H1 (cell line): Measurements from ENCODE around the gene PLEKHG5. TPM values are rescaled to one million over a fixed set of nuclear protein-coding genes. Genes with fewer than 3 reads are reported as not detected.

Source experiments
- CTCF ChIA-PET: fragments of 300-600 bp; sonication (Branson Sonifier 250); formaldehyde crosslinking; loops from one replicate; lab custom pipeline; 2021; ENCODE audit not compliant: partially characterized antibody; lab: Charles Lee
- POLR2A ChIA-PET: fragments of 300-600 bp; sonication (Branson Sonifier 250); formaldehyde crosslinking; loops from one replicate; lab custom pipeline; 2021; ENCODE audit warnings: inconsistent platforms; ENCODE audit not compliant: partially characterized antibody; lab: Charles Lee
- DNase-seq, 2 experiments: peaks; one replicate each; pipeline versions ENCODE4 v3.0.0 to v3.0.0-alpha.2; 2010 to 2022; ENCODE audit warnings: low spot score in 2 of 2, low read depth in 1 of 2, mixed read lengths in 1 of 2
- FAIRE-seq: peaks from 2 replicates; lab custom pipeline; 2011; peaks lifted over from hg19 to GRCh38; lab: Jason Lieb, UNC
- H2AFZ ChIP-seq: 2 replicates; pipeline ENCODE4 v1.8.1; 2012; ENCODE audit warnings: low read length, inconsistent platforms
- H2AK5ac ChIP-seq: 2 replicates; pipeline ENCODE4 v1.6.1; 2013; ENCODE audit warnings: low read depth, low read length
- H2BK120ac ChIP-seq: replicated peaks from 2 replicates; pipeline ENCODE3; 2013; ENCODE audit warnings: low read depth, low read length, inconsistent platforms
- H2BK12ac ChIP-seq: 2 replicates; pipeline ENCODE4 v1.6.1; 2013; ENCODE audit warnings: low read depth, low read length
- H2BK15ac ChIP-seq: 2 replicates; pipeline ENCODE4 v1.6.1; 2013; ENCODE audit warnings: low read length
- H2BK20ac ChIP-seq: 2 replicates; pipeline ENCODE4 v1.6.1; 2013; ENCODE audit warnings: low read length
- H2BK5ac ChIP-seq: 2 replicates; pipeline ENCODE4 v1.6.1; 2013; ENCODE audit warnings: low read depth, low read length
- H3K14ac ChIP-seq: 2 replicates; pipeline ENCODE4 v1.6.1; 2013; ENCODE audit warnings: inconsistent platforms; ENCODE audit not compliant: insufficient read length
- H3K18ac ChIP-seq: 2 replicates; pipeline ENCODE4 v1.6.1; 2013; ENCODE audit warnings: low read length; ENCODE audit errors: extremely low read depth
- H3K23ac ChIP-seq: 2 replicates; pipeline ENCODE4 v1.6.1; 2013; ENCODE audit warnings: inconsistent platforms; ENCODE audit not compliant: insufficient read length
- H3K23me2 ChIP-seq: 2 replicates; pipeline ENCODE4 v1.6.1; 2013; ENCODE audit warnings: low read depth, low read length
- H3K27ac ChIP-seq: 2 replicates; pipeline ENCODE4 v1.6.1; 2011; ENCODE audit warnings: low read depth, low read length, inconsistent platforms
- H3K27me3 ChIP-seq, 4 experiments: replicated peaks in 1 of 4; 1 replicate in 1 of 4; 2 replicates in 3 of 4; pipeline versions ENCODE4 v1.6.1 to v1.8.1; 2011 to 2013; ENCODE audit warnings: low read length in 3 of 4, mild to moderate bottlenecking in 3 of 4, inconsistent platforms in 2 of 4, mixed read lengths in 2 of 4, moderate library complexity in 1 of 4; ENCODE audit not compliant: control insufficient read depth in 3 of 4, insufficient read depth in 3 of 4; ENCODE audit errors: extremely low read depth in 1 of 4
- H3K36me3 ChIP-seq, 4 experiments: 2 replicates each; pipeline versions ENCODE4 v1.6.1 to v1.8.1; 2011 to 2013; ENCODE audit warnings: mild to moderate bottlenecking in 4 of 4, low read length in 3 of 4, moderate library complexity in 2 of 4, control low read depth in 1 of 4, inconsistent platforms in 1 of 4; ENCODE audit not compliant: insufficient read depth in 4 of 4, control insufficient read depth in 2 of 4
- H3K4ac ChIP-seq: replicated peaks from 2 replicates; pipeline ENCODE3; 2013; ENCODE audit warnings: low read length, low read depth, mixed read lengths, inconsistent platforms; ENCODE audit not compliant: insufficient read length
- H3K4me1 ChIP-seq, 4 experiments: replicated peaks in 1 of 4; 1 replicate in 1 of 4; 2 replicates in 3 of 4; pipeline versions ENCODE4 v1.6.1 to v1.8.1; 2011 to 2013; ENCODE audit warnings: low read length in 3 of 4, inconsistent platforms in 2 of 4, mixed read lengths in 1 of 4; ENCODE audit not compliant: insufficient read depth in 4 of 4, control insufficient read depth in 3 of 4
- H3K4me2 ChIP-seq, 2 experiments: 2 replicates each; pipeline versions ENCODE4 v1.6.1 to v1.8.1; 2011 to 2013; ENCODE audit warnings: low read depth in 2 of 2, low read length in 2 of 2, control low read depth in 1 of 2, inconsistent platforms in 1 of 2, mild to moderate bottlenecking in 1 of 2; ENCODE audit not compliant: insufficient read depth in 1 of 2
- H3K4me3 ChIP-seq, 4 experiments: fragments of 200-600, 300-600 bp in 1 of 4; sonication (generic), shearing (Covaris generic), sonication (Bioruptor Twin) in 1 of 4; 2 replicates each; pipeline versions ENCODE4 v1.5.1 to v1.8.1; 2011 to 2016; ENCODE audit warnings: low read length in 4 of 4, low read depth in 3 of 4, control low read depth in 2 of 4, inconsistent platforms in 2 of 4, mild to moderate bottlenecking in 2 of 4, mixed read lengths in 1 of 4, moderate library complexity in 1 of 4; ENCODE audit not compliant: insufficient read depth in 2 of 4; ENCODE audit errors: extremely low read depth in 1 of 4
- H3K56ac ChIP-seq: replicated peaks from 2 replicates; pipeline ENCODE3; 2013; ENCODE audit warnings: low read depth, mild to moderate bottlenecking, mixed read lengths, low read length, inconsistent platforms; ENCODE audit not compliant: insufficient read length
- H3K79me1 ChIP-seq: 2 replicates; pipeline ENCODE4 v1.6.1; 2013; ENCODE audit warnings: low read depth, low read length, control low read depth
- H3K79me2 ChIP-seq, 2 experiments: 2 replicates each; pipeline versions ENCODE4 v1.6.1 to v1.8.1; 2012 to 2013; ENCODE audit warnings: low read length in 2 of 2, mild to moderate bottlenecking in 2 of 2, inconsistent platforms in 1 of 2; ENCODE audit not compliant: insufficient read depth in 2 of 2, control insufficient read depth in 1 of 2
- H3K9ac ChIP-seq, 4 experiments: replicated peaks in 1 of 4; 1 replicate in 1 of 4; 2 replicates in 3 of 4; pipeline versions ENCODE4 v1.6.1 to v1.8.1; 2011 to 2013; ENCODE audit warnings: low read depth in 3 of 4, low read length in 3 of 4, control low read depth in 2 of 4, mild to moderate bottlenecking in 2 of 4, moderate library complexity in 2 of 4, inconsistent platforms in 1 of 4; ENCODE audit errors: extremely low read depth in 1 of 4
- H3K9me3 ChIP-seq, 2 experiments: 2 replicates each; pipeline versions ENCODE4 v1.6.1 to v1.8.1; 2012 to 2013; ENCODE audit warnings: mild to moderate bottlenecking in 2 of 2, moderate library complexity in 2 of 2, control low read depth in 1 of 2, inconsistent platforms in 1 of 2, low read depth in 1 of 2, low read length in 1 of 2, mixed read lengths in 1 of 2; ENCODE audit not compliant: insufficient read depth in 2 of 2
- H4K20me1 ChIP-seq, 2 experiments: replicated peaks in 1 of 2; 2 replicates each; pipeline versions ENCODE3 to v1.8.1; 2011 to 2013; ENCODE audit warnings: inconsistent platforms in 2 of 2, low read length in 2 of 2, mild to moderate bottlenecking in 1 of 2; ENCODE audit not compliant: insufficient read depth in 2 of 2, control insufficient read depth in 1 of 2
- H4K5ac ChIP-seq: 2 replicates; pipeline ENCODE4 v1.6.1; 2013; ENCODE audit warnings: low read length, low read depth, mixed read lengths, inconsistent platforms; ENCODE audit not compliant: insufficient read length
- H4K8ac ChIP-seq: 2 replicates; pipeline ENCODE4 v1.8.0; 2013; ENCODE audit warnings: mild to moderate bottlenecking, moderate library complexity, low read length, inconsistent platforms; ENCODE audit not compliant: insufficient read depth; ENCODE audit errors: extremely low read depth
- H4K91ac ChIP-seq: replicated peaks from 2 replicates; pipeline ENCODE3; 2013; ENCODE audit warnings: low read length, mixed read lengths, inconsistent platforms; ENCODE audit not compliant: insufficient read length
- BRCA1 ChIP-seq: IDR thresholded peaks from 2 replicates; pipeline ENCODE4 v1.6.1; 2012; ENCODE audit warnings: low read depth, low read length, improper control_type of control experiment
- CREB1 ChIP-seq: IDR thresholded peaks from 2 replicates; pipeline ENCODE4 v1.6.1; 2012; ENCODE audit warnings: inconsistent platforms
- EP300 ChIP-seq, 2 experiments: IDR thresholded peaks; 1 replicate in 1 of 2; 2 replicates in 1 of 2; pipeline ENCODE4 v1.6.1; 2011 to 2012; ENCODE audit warnings: low read depth in 2 of 2, low read length in 2 of 2, mild to moderate bottlenecking in 2 of 2, borderline replicate concordance in 1 of 2, inconsistent platforms in 1 of 2, moderate library complexity in 1 of 2
- MAFK ChIP-seq: IDR thresholded peaks from 2 replicates; pipeline ENCODE4 v1.6.1; 2012; ENCODE audit warnings: low read depth, mild to moderate bottlenecking, improper control_type of control experiment, low read length
- PHF8 ChIP-seq: fragments of 200-600 bp; sonication (generic); conservative IDR thresholded peaks from 2 replicates; pipeline ENCODE4 v1.7.1; 2012; ENCODE audit warnings: low read depth, mild to moderate bottlenecking, inconsistent platforms, low read length, moderate library complexity
- POLR2A ChIP-seq, 2 experiments: IDR thresholded peaks; 1 replicate in 1 of 2; 2 replicates in 1 of 2; pipeline ENCODE4 v1.6.1; 2011; ENCODE audit warnings: low read depth in 2 of 2, low read length in 2 of 2, mild to moderate bottlenecking in 2 of 2; ENCODE audit errors: control extremely low read depth in 1 of 2
- POU5F1 ChIP-seq: IDR thresholded peaks from 2 replicates; pipeline ENCODE4 v1.6.1; 2011; ENCODE audit warnings: low read depth, mild to moderate bottlenecking, low read length, moderate library complexity
- SIX5 ChIP-seq: IDR thresholded peaks from 2 replicates; pipeline ENCODE4 v1.6.1; 2011; ENCODE audit warnings: mild to moderate bottlenecking, low read depth, low read length
- WGBS, 2 experiments: shearing (Covaris generic) in 1 of 2; methylation state at CpG; one replicate each; pipeline versions ENCODE4 v1.1.6 to v1.1.7; 2013 to 2015; ENCODE audit warnings: low lambda C conversion rate in 2 of 2, mixed read lengths in 2 of 2, inconsistent platforms in 1 of 2, low coverage in 1 of 2, missing lambda C conversion rate in 1 of 2; ENCODE audit not compliant: insufficient replicate concordance in 2 of 2, insufficient coverage in 1 of 2, insufficient read length in 1 of 2; ENCODE audit errors: extremely low coverage in 1 of 2, missing lambda C conversion rate in 1 of 2; 5-methylcytosine and 5-hydroxymethylcytosine counted together
- polyA plus RNA-seq, 7 experiments: library from polyadenylated mRNA; depleted of rRNA in 3 of 7; stranded (reverse) in 5 of 7; unstranded in 2 of 7; fragments of >200 nt in 5 of 7; fragments of 200-250 nt in 2 of 7; gene quantifications; 1 replicate in 5 of 7; 2 replicates in 1 of 7; 4 replicates in 1 of 7; pipeline versions ENCODE4 v1.2.1 to v1.2.3, GENCODE V29; 2011 to 2013; ENCODE audit warnings: missing spikeins in 2 of 7, mixed read lengths in 2 of 7
- total RNA-seq: library from RNA; stranded (reverse); fragmentation: NEBNext Ultra II Directional; extraction: Animal tissue kit (Norgen Biotek cat#: 25700); gene quantifications from 2 replicates; pipeline ENCODE4 v1.2.1, GENCODE V29; 2021

PLEKHG5 gene
- total and polyA plus RNA-seq, 2 of the 8 experiments (the other 6 are each of a cell fraction or from before 2014, with no cell fraction given), result 10.4 to 13.8 TPM

GRCh38 chr1:6534248-6534822 lies 42.9 kb upstream of the PLEKHG5 start:
- no peak overlapping the region for H3K18ac ChIP-seq
- H4K5ac ChIP-seq, result no peak overlapping the region
- H3K14ac ChIP-seq, result no peak overlapping the region
- H3K4me2 ChIP-seq, result no peak overlapping the region
- H2BK20ac ChIP-seq, result no peak overlapping the region
- 96% methylated on average over 8 of the region's 8 CpGs; no CpG with 5 or more reads in 1 of the 2 experiments for WGBS, 2 experiments
- POLR2A ChIA-PET, result interaction anchor here (1.2 to 2.5 kb wide), 3 partner anchors 10 to 21 kb away, joined by 4 to 9 read pairs (median 4); no protein-coding TSS in a partner anchor
- H3K56ac ChIP-seq, result no peak overlapping the region
- no peak overlapping the region for H3K4ac ChIP-seq
- 0 out of 2 replicates have a peak, but pooled peaks cover 2% of the 10 kb centered on the region for H3K79me1 ChIP-seq
- no peak overlapping the region for H4K91ac ChIP-seq
- no peaks in the 10 kb centered on the region for H3K27me3 ChIP-seq
- peaks cover 0 to 12% of the 10 kb centered on the region in 2 experiments; a peak in 1 of 4 replicates for H3K79me2 ChIP-seq
- H2AK5ac ChIP-seq, result no peak overlapping the region
- H3K36me3 ChIP-seq, result peaks cover 15 to 45% (median 31%) of the 10 kb centered on the region in 4 experiments
- no peaks in the 10 kb centered on the region for H3K23me2 ChIP-seq
- DNase-seq (no peak), FAIRE-seq (no peak)
- no peaks in the 10 kb centered on the region for H3K9me3 ChIP-seq
- peaks cover 2 to 9% of the 10 kb centered on the region in 2 experiments for H4K20me1 ChIP-seq
- TF ChIP-seq SIX5 (no peak), CREB1 (no peak), POU5F1 (no peak), POLR2A (IDR thresholded peaks at IDR 0.05; ENCODE audit: control extremely low read depth in 1 of 2, low read depth in 2 of 2, low read length in 2 of 2) (no peak), BRCA1 (no peak), MAFK (no peak), EP300 (IDR thresholded peaks at IDR 0.05; ENCODE audit: borderline replicate concordance in 1 of 2, low read depth in 2 of 2, low read length in 2 of 2) (no peak), PHF8 (no peak)
- H3K4me1 ChIP-seq, result no peaks in the 10 kb centered on the region
- H3K4me3 ChIP-seq, result no peak overlapping the region
- CTCF ChIA-PET, result interaction anchor here (0.6 to 8.9 kb wide), 3 partner anchors 12 to 58 kb away, joined by 3 to 57 read pairs (median 3); partner anchors contain the start of gene TAS1R1
- no peak overlapping the region for H2AFZ ChIP-seq
- H2BK5ac ChIP-seq, result no peak overlapping the region
- no peak overlapping the region for H3K9ac ChIP-seq
- H3K23ac ChIP-seq, result no peak overlapping the region
- no peak overlapping the region for H2BK15ac ChIP-seq
- no peak overlapping the region for H3K27ac ChIP-seq
- no peak overlapping the region for H2BK12ac ChIP-seq
- H2BK120ac ChIP-seq, result no peak overlapping the region
- H4K8ac ChIP-seq, result no peak overlapping the region
